PC-9 (cell line): ENCODE results near the gene SCAMP2. TPM values are rescaled to one million over a fixed set of nuclear protein-coding genes. Genes with fewer than 3 reads are reported as not detected.

ENCODE experiments used
- BruUV-seq: library from RNA; stranded (reverse); fragments of 400-500 nt; replicated peaks from 2 replicates; lab custom pipeline; 2021; lab: Mats Ljungman, UMichigan
- CTCF ChIA-PET: fragments of 300-600 bp; sonication (Branson Sonifier 250); formaldehyde crosslinking; loops from one replicate; lab custom pipeline; 2022; ENCODE audit warnings: antibody characterized with exemption; lab: Charles Lee
- POLR2A ChIA-PET: fragments of 300-600 bp; sonication (Branson Sonifier 250); formaldehyde crosslinking; loops from one replicate; lab custom pipeline; 2022; ENCODE audit warnings: antibody characterized with exemption; ENCODE audit not compliant: unreplicated experiment; lab: Charles Lee
- DNase-seq, 2 experiments: peaks; one replicate each; pipeline versions ENCODE4 v3.0.0 to v3.0.0-alpha.2; 2015 to 2022; ENCODE audit warnings: mixed read lengths in 1 of 2
- H2AFZ ChIP-seq: fragments of 200-600 bp; sonication (generic); 2 replicates; pipeline ENCODE4 v1.8.1; 2017; ENCODE audit warnings: antibody characterized with exemption
- H3F3A ChIP-seq: fragments of 200-600 bp; sonication (generic); 2 replicates; pipeline ENCODE4 v1.8.1; 2017; ENCODE audit warnings: antibody characterized with exemption, mild to moderate bottlenecking, low read depth; ENCODE audit not compliant: insufficient read depth
- H3K27ac ChIP-seq: fragments of 200-600 bp; sonication (generic); 2 replicates; pipeline ENCODE4 v1.6.1; 2016; ENCODE audit warnings: mixed run types
- H3K27me3 ChIP-seq: fragments of 200-600 bp; sonication (generic); 2 replicates; pipeline ENCODE4 v1.6.1; 2016; ENCODE audit warnings: low read depth, mixed run types; ENCODE audit not compliant: insufficient read depth
- H3K36me3 ChIP-seq: fragments of 200-600 bp; sonication (generic); 2 replicates; pipeline ENCODE4 v1.6.1; 2016; ENCODE audit warnings: low read depth, mixed run types
- H3K4me1 ChIP-seq: fragments of 200-600 bp; sonication (generic); replicated peaks from 2 replicates; pipeline ENCODE4 v1.6.1; 2016; ENCODE audit warnings: mixed run types; ENCODE audit not compliant: insufficient read depth
- H3K4me2 ChIP-seq: fragments of 200-600 bp; sonication (generic); 2 replicates; pipeline ENCODE4 v1.6.1; 2017; ENCODE audit warnings: mixed run types
- H3K4me3 ChIP-seq: fragments of 200-600 bp; sonication (generic); 2 replicates; pipeline ENCODE4 v1.6.1; 2016; ENCODE audit warnings: mixed run types
- H3K79me2 ChIP-seq: fragments of 200-600 bp; sonication (generic); 2 replicates; pipeline ENCODE4 v1.6.1; 2017; ENCODE audit warnings: low read depth, mixed run types
- H3K9me2 ChIP-seq: fragments of 200-600 bp; sonication (generic); 2 replicates; pipeline ENCODE4 v1.8.1; 2017; ENCODE audit warnings: mild to moderate bottlenecking; ENCODE audit not compliant: insufficient read depth
- H3K9me3 ChIP-seq: fragments of 200-600 bp; sonication (generic); 2 replicates; pipeline ENCODE4 v1.8.1; 2016; ENCODE audit warnings: low read depth; ENCODE audit not compliant: insufficient read depth
- H4K20me1 ChIP-seq: fragments of 200-600 bp; sonication (generic); 2 replicates; pipeline ENCODE4 v1.8.1; 2017; ENCODE audit not compliant: insufficient read depth
- CTCF ChIP-seq: fragments of 200-600 bp; sonication (generic); conservative IDR thresholded peaks from 2 replicates; pipeline ENCODE4 v1.6.1; 2017; ENCODE audit warnings: mixed run types, antibody characterized with exemption, mild to moderate bottlenecking, moderate library complexity
- EZH2 ChIP-seq: fragments of 200-600 bp; sonication (generic); IDR thresholded peaks from 2 replicates; pipeline ENCODE4 v1.8.0; 2017; ENCODE audit warnings: antibody characterized with exemption, low read depth
- intact Hi-C: fragments of 100-400 bp; cut with micrococcal nuclease; formaldehyde crosslinking; loops from one replicate; pipeline ENCODE4 v1.10.0; 2022; ENCODE audit not compliant: unreplicated experiment
- total RNA-seq: library from RNA; stranded (reverse); gene quantifications from 2 replicates; pipeline ENCODE4 v1.2.3, GENCODE V29; 2021

The SCAMP2 gene
- total RNA-seq, 1 experiment from 2014 or later: 84.6 TPM

- Histone ChIP-seq H3K9me3 (no peaks in the 10 kb centered on the region), H2AFZ (no peak overlapping the region), H3K27ac (no peak overlapping the region), H4K20me1 (no peaks in the 10 kb centered on the region), H3F3A (peaks cover 35% of the 10 kb centered on the region; the same call in 1 of the 2 replicates), H3K9me2 (no peaks in the 10 kb centered on the region), H3K27me3 (no peaks in the 10 kb centered on the region), H3K4me1 (peaks cover 32% of the 10 kb centered on the region), H3K4me2 (no peak overlapping the region), H3K36me3 (peaks cover 21% of the 10 kb centered on the region; the same call in 1 of the 2 replicates), H3K4me3 (no peak overlapping the region), H3K79me2 (peaks cover 26% of the 10 kb centered on the region)
- ChIA-PET POLR2A (no interaction called here), CTCF (interaction anchor here (1.1 kb wide), 1 partner anchor 14 kb away, joined by 5 read pairs; the partner anchor contains the start of gene MPI)
- no peak for TF ChIP-seq CTCF
- TF ChIP-seq EZH2: no peak
- intact Hi-C loops: loop anchor here (5.0 kb wide), 1 partner anchor 86 kb away; no protein-coding TSS in a partner anchor
- DNase-seq: no peak
- no TSS peak for BruUV-seq
Measured at GRCh38 chr15:74903676-74904075, 30.5 kb upstream of the SCAMP2 start.

- peaks cover 31% of the 10 kb centered on the region for H3K4me1 ChIP-seq
- intact Hi-C loops: loop anchor here (5.0 kb wide), 1 partner anchor 85 kb away; no protein-coding TSS in a partner anchor
- no peaks in the 10 kb centered on the region for H4K20me1 ChIP-seq
- H3K27ac ChIP-seq: peak overlapping the region; percentile 37; the same call in 1 of the 2 replicates
- 0 out of 2 replicates have a peak overlapping the region, but pooled peaks have one; percentile 8 for H3K4me2 ChIP-seq
- DNase-seq: no peak
- TF ChIP-seq EZH2 (no peak), CTCF (no peak)
- H3K4me3 ChIP-seq: no peak overlapping the region
- no peaks in the 10 kb centered on the region for H3K27me3 ChIP-seq
- no peaks in the 10 kb centered on the region for H3K9me3 ChIP-seq
- BruUV-seq: no TSS peak
- H3K79me2 ChIP-seq: peaks cover 26% of the 10 kb centered on the region
- H2AFZ ChIP-seq: no peak overlapping the region
- CTCF ChIA-PET: interaction anchor here (0.6 to 1.6 kb wide), 13 partner anchors 10 to 134 kb away, joined by 3 to 16 read pairs (median 5); no protein-coding TSS in a partner anchor
- peaks cover 21% of the 10 kb centered on the region; the same call in 1 of the 2 replicates for H3K36me3 ChIP-seq
- no peaks in the 10 kb centered on the region for H3K9me2 ChIP-seq
- H3F3A ChIP-seq: peaks cover 31% of the 10 kb centered on the region; the same call in 1 of the 2 replicates
- POLR2A ChIA-PET: interaction anchor here (0.6 kb wide), 2 partner anchors 32 to 622 kb away, joined by 3 to 7 read pairs; no protein-coding TSS in a partner anchor
Measured at GRCh38 chr15:74902295-74903075, 29.3 kb upstream of the SCAMP2 start.

- Histone ChIP-seq H3K36me3 (peaks cover 21% of the 10 kb centered on the region; the same call in 1 of the 2 replicates), H3K27me3 (no peaks in the 10 kb centered on the region), H2AFZ (no peak overlapping the region), H4K20me1 (no peaks in the 10 kb centered on the region), H3F3A (peaks cover 31% of the 10 kb centered on the region; the same call in 1 of the 2 replicates), H3K9me2 (no peaks in the 10 kb centered on the region), H3K4me1 (peaks cover 28% of the 10 kb centered on the region), H3K4me3 (no peak overlapping the region), H3K9me3 (no peaks in the 10 kb centered on the region), H3K4me2 (0 out of 2 replicates have a peak overlapping the region, but pooled peaks have one; percentile 8), H3K27ac (peak overlapping the region; percentile 37; the same call in 1 of the 2 replicates), H3K79me2 (peaks cover 26% of the 10 kb centered on the region)
- TF ChIP-seq CTCF (peak; percentile 96), EZH2 (no peak)
- peak; percentile 71 to 85 for DNase-seq
- CTCF ChIA-PET: interaction anchor here (0.6 to 1.6 kb wide), 13 partner anchors 9 to 135 kb away, joined by 3 to 11 read pairs (median 5); no protein-coding TSS in a partner anchor
- BruUV-seq: no TSS peak
- intact Hi-C loops: loop anchor here (2.0 to 5.0 kb wide), 2 partner anchors 59 to 84 kb away; partner anchors contain the start of gene ULK3
- POLR2A ChIA-PET: interaction anchor here (0.5 to 0.6 kb wide), 3 partner anchors 31 to 621 kb away, joined by 3 to 7 read pairs (median 6); no protein-coding TSS in a partner anchor
Measured at GRCh38 chr15:74901612-74902063, 28.5 kb upstream of the SCAMP2 start.
